ENCODE measurements around the gene KIF12. TPM values are rescaled to one million over a fixed set of nuclear protein-coding genes. Genes with fewer than 3 reads are reported as not detected.

Gene KIF12
- total and polyA plus RNA-seq, 2 of the 13 experiments (the other 11 are each of a cell fraction or from before 2014, with no cell fraction given): 1.8 to 12.5 TPM

DNA sequence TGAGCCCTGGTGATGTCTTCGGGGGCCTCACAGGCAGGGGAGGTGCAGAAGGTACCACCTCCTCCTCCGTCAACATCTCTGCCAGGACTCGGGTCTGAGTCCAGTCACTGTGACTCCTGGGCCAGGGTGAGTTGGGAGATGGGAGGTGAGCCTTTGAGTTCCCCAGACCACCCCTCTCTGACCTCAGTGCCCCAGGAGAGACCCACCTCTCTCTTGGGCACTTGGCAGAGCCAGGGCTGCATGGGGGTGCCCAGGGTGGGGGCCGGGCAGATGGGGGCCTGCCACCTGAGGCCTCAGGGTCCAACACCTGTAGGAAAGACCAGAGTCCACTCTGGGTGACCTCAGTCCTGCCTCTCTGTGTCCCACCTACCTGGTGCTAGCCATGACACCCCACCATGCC lies 6.8 kb downstream of the KIF12 start:
- 86% methylated on average over 3 of the region's 4 CpGs for WGBS (ENCODE audit: low lambda C conversion rate)
- FAIRE-seq (no peak), ATAC-seq (no peak), DNase-seq (ENCODE audit: low spot score) (no peak)
- no peak overlapping the region for H3K4me2 ChIP-seq (ENCODE audit: low read depth, low read length)
- H3K36me3 ChIP-seq (replicated peaks in 1 of 2; ENCODE audit: control insufficient read depth in 1 of 2, insufficient read depth in 2 of 2, low read length in 2 of 2): peaks cover 3% of the 10 kb centered on the region in 2 experiments; a peak in 1 of 5 replicates
- no peak overlapping the region for H2AFZ ChIP-seq (ENCODE audit: low read length)
- in situ Hi-C loops (cut with HindIII; ENCODE audit: extremely low pct_ligation_motif_present, low pct_unique_long_range_greater_than_20kb): no loop called here
- H3K9me3 ChIP-seq (ENCODE audit: low read length): no peaks in the 10 kb centered on the region
- no peaks in the 10 kb centered on the region for H3K27me3 ChIP-seq (ENCODE audit: control insufficient read depth in 1 of 2, insufficient read depth in 2 of 2, low read length in 2 of 2)
- no peak overlapping the region for H3K27ac ChIP-seq (ENCODE audit: extremely low read length, insufficient read depth, low read length)
- TF ChIP-seq GMEB2 (CRISPR knock-in tag; IDR thresholded peaks at IDR 0.05; ENCODE audit: low read depth) (no peak), JARID2 (CRISPR knock-in tag; IDR thresholded peaks at IDR 0.05; ENCODE audit: insufficient replicate concordance) (no peak), EHMT2 (IDR thresholded peaks at IDR 0.05; ENCODE audit: borderline replicate concordance, low read depth, low read length) (no peak), NKX3-1 (CRISPR knock-in tag; IDR thresholded peaks at IDR 0.05) (no peak), SMARCC2 (IDR thresholded peaks at IDR 0.05) (no peak), ZBTB49 (CRISPR knock-in tag; IDR thresholded peaks at IDR 0.05; ENCODE audit: borderline replicate concordance) (no peak), ZNF629 (CRISPR knock-in tag; conservative IDR thresholded peaks at IDR 0.05) (no peak), MED1 (CRISPR knock-in tag; IDR thresholded peaks at IDR 0.05) (no peak), ZNF891 (CRISPR knock-in tag; IDR thresholded peaks at IDR 0.05) (no peak), PHF21A (CRISPR knock-in tag; IDR thresholded peaks at IDR 0.05) (no peak)
- TF ChIP-seq, protein P1, sequence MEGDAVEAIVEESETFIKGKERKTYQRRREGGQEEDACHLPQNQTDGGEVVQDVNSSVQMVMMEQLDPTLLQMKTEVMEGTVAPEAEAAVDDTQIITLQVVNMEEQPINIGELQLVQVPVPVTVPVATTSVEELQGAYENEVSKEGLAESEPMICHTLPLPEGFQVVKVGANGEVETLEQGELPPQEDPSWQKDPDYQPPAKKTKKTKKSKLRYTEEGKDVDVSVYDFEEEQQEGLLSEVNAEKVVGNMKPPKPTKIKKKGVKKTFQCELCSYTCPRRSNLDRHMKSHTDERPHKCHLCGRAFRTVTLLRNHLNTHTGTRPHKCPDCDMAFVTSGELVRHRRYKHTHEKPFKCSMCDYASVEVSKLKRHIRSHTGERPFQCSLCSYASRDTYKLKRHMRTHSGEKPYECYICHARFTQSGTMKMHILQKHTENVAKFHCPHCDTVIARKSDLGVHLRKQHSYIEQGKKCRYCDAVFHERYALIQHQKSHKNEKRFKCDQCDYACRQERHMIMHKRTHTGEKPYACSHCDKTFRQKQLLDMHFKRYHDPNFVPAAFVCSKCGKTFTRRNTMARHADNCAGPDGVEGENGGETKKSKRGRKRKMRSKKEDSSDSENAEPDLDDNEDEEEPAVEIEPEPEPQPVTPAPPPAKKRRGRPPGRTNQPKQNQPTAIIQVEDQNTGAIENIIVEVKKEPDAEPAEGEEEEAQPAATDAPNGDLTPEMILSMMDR (CRISPR knock-in tag; IDR thresholded peaks at IDR 0.05): no peak
- H4K20me1 ChIP-seq (ENCODE audit: insufficient read depth, low read length): no peaks in the 10 kb centered on the region
- intact Hi-C loops (cut with micrococcal nuclease; ENCODE audit: unreplicated experiment): no loop called here
- ChIA-PET CTCF (ENCODE audit: low intra/inter-chr PET ratio, low total read pairs) (no interaction called here), POLR2A (no interaction called here)
- H3K79me2 ChIP-seq (ENCODE audit: insufficient read depth, low read length): no peaks in the 10 kb centered on the region
- H3K4me1 ChIP-seq (ENCODE audit: insufficient read depth, low read length): peaks cover 13% of the 10 kb centered on the region
- H3K4me3 ChIP-seq (replicated peaks in 1 of 3; ENCODE audit: insufficient read depth in 1 of 3, low read depth in 2 of 3, low read length in 3 of 3): no peak overlapping the region
- no TSS peak for BruUV-seq (replicated peaks)
- no peak overlapping the region for H3K9ac ChIP-seq (ENCODE audit: insufficient read depth, low read depth, low read length)
